Progenitor cell of endocrine pancreas (in vitro differentiated cells): ENCODE data around the gene TMEM45A. TPM values are rescaled to one million over a fixed set of nuclear protein-coding genes. Genes with fewer than 3 reads are reported as not detected.

Source experiments
- DNase-seq: peaks from one replicate; pipeline ENCODE4 v3.0.0; 2021; ENCODE audit warnings: low spot score; ENCODE audit not compliant: unreplicated experiment
- H3K27ac Mint-ChIP-seq: 2 replicates; pipeline ENCODE4 v1.8.0; 2021; ENCODE audit warnings: mild to moderate bottlenecking, moderate library complexity, mixed read lengths
- H3K27me3 Mint-ChIP-seq: 2 replicates; pipeline ENCODE4 v1.8.0; 2021; ENCODE audit warnings: mixed read lengths
- H3K36me3 Mint-ChIP-seq: 2 replicates; pipeline ENCODE4 v1.8.0; 2022; ENCODE audit warnings: mixed read lengths; ENCODE audit not compliant: insufficient read depth
- H3K4me1 Mint-ChIP-seq: 2 replicates; pipeline ENCODE4 v1.8.0; 2021; ENCODE audit warnings: low read depth, mixed read lengths
- H3K4me3 Mint-ChIP-seq: 2 replicates; pipeline ENCODE4 v1.8.0; 2021; ENCODE audit warnings: low read depth, mild to moderate bottlenecking, moderate library complexity, mixed read lengths
- H3K9me3 Mint-ChIP-seq: 2 replicates; pipeline ENCODE4 v1.8.0; 2021; ENCODE audit warnings: low read depth, mixed read lengths
- total RNA-seq: library from RNA; stranded (reverse); gene quantifications from 2 replicates; pipeline ENCODE4 v1.2.1, GENCODE V29; 2021
- TF ChIP-seq, protein P1 (sequence below): fragments of 200-600 bp; sonication (generic); IDR thresholded peaks from one replicate; pipeline ENCODE4 v1.5.0; 2021; ENCODE audit warnings: antibody characterized with exemption, mild to moderate bottlenecking; ENCODE audit not compliant: unreplicated experiment

The TMEM45A gene
- total RNA-seq, 1 donor from 2014 or later = 13.6 TPM

GRCh38 chr3:100454677-100455076 lies 37.7 kb upstream of the TMEM45A start:
- Mint-ChIP-seq H3K27ac (no peak overlapping the region), H3K27me3 (no peaks in the 10 kb centered on the region), H3K4me1 (peaks cover 17% of the 10 kb centered on the region), H3K4me3 (no peak overlapping the region), H3K9me3 (no peaks in the 10 kb centered on the region), H3K36me3 (peaks cover 4% of the 10 kb centered on the region)
- TF ChIP-seq, protein P1, sequence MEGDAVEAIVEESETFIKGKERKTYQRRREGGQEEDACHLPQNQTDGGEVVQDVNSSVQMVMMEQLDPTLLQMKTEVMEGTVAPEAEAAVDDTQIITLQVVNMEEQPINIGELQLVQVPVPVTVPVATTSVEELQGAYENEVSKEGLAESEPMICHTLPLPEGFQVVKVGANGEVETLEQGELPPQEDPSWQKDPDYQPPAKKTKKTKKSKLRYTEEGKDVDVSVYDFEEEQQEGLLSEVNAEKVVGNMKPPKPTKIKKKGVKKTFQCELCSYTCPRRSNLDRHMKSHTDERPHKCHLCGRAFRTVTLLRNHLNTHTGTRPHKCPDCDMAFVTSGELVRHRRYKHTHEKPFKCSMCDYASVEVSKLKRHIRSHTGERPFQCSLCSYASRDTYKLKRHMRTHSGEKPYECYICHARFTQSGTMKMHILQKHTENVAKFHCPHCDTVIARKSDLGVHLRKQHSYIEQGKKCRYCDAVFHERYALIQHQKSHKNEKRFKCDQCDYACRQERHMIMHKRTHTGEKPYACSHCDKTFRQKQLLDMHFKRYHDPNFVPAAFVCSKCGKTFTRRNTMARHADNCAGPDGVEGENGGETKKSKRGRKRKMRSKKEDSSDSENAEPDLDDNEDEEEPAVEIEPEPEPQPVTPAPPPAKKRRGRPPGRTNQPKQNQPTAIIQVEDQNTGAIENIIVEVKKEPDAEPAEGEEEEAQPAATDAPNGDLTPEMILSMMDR = no peak
- no peak for DNase-seq

DNA sequence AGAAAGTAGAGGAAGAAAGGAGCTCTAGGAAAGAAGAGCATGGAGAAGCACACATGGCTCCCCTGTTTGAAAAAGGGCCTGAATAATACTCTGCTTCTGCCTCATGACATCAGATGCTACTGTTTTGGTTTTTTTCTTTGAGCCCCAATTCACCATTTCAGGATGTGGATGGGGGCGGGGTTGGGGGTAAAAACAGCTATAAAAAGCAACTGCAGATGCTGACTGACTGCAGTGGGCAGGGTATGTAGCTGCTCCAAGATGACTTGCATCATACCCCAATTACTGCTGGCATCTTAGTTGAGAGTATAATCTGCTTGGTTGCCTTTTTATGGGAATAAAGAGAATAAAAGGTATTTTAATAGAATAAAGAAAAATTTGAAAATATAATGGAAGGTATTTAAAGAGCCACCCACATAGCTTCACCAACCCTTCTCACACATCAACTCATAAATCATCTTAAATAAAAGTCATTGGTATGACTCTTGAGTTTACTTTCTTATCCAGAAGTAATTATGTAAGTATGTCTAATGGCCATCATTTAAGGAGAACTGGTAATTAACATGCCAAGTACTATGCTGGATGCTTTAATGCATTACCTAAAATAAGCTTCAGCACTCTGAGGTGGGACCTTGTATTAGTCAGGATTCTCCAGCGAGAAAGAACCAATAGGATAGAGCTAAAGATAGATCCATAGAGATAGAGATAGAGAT lies 36.4 kb upstream of the TMEM45A start:
- no peak overlapping the region for H3K27ac Mint-ChIP-seq
- H3K9me3 Mint-ChIP-seq = no peaks in the 10 kb centered on the region
- TF ChIP-seq, protein P1 = no peak
- peaks cover 15% of the 10 kb centered on the region for H3K4me1 Mint-ChIP-seq
- no peak overlapping the region for H3K4me3 Mint-ChIP-seq
- peaks cover under 1% of the 10 kb centered on the region for H3K27me3 Mint-ChIP-seq
- DNase-seq = no peak
- H3K36me3 Mint-ChIP-seq = peaks cover 4% of the 10 kb centered on the region

GRCh38 chr3:100456745-100457144 lies 35.7 kb upstream of the TMEM45A start:
- Mint-ChIP-seq H3K4me3 (no peak overlapping the region), H3K27me3 (peaks cover 4% of the 10 kb centered on the region), H3K27ac (no peak overlapping the region), H3K9me3 (no peaks in the 10 kb centered on the region), H3K4me1 (peaks cover 11% of the 10 kb centered on the region), H3K36me3 (peaks cover 4% of the 10 kb centered on the region)
- no peak for DNase-seq
- TF ChIP-seq, protein P1 = no peak

GRCh38 chr3:100457811-100458210 lies 34.6 kb upstream of the TMEM45A start:
- H3K4me1 Mint-ChIP-seq = peaks cover 11% of the 10 kb centered on the region
- peaks cover 2% of the 10 kb centered on the region for H3K36me3 Mint-ChIP-seq
- no peak overlapping the region for H3K4me3 Mint-ChIP-seq
- DNase-seq = no peak
- no peaks in the 10 kb centered on the region for H3K9me3 Mint-ChIP-seq
- peaks cover 4% of the 10 kb centered on the region for H3K27me3 Mint-ChIP-seq
- TF ChIP-seq, protein P1 = no peak
- H3K27ac Mint-ChIP-seq = no peak overlapping the region

DNA sequence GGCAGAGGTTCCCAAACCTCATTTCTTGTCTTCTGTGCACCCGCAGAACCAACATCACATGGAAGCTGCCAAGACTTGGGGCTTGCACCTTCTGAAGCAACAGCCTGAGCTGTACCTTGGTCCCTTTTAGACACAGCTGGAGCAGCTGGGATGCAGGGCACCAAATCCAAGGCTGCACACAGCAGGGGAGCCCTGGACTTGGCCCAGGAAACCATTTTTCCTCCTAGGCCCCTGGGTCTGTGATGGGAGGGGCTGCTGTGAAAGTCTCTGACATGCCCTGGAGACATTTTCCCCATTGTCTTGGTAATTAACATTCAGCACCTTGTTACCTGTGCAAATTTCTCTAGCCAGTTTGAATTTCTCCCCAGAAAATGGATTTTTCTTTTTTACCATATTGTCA lies 33.6 kb upstream of the TMEM45A start:
- no peaks in the 10 kb centered on the region for H3K36me3 Mint-ChIP-seq
- H3K4me3 Mint-ChIP-seq = no peak overlapping the region
- peaks cover 4% of the 10 kb centered on the region for H3K27me3 Mint-ChIP-seq
- H3K9me3 Mint-ChIP-seq = no peaks in the 10 kb centered on the region
- H3K27ac Mint-ChIP-seq = no peak overlapping the region
- no peak for DNase-seq
- TF ChIP-seq, protein P1 = no peak
- H3K4me1 Mint-ChIP-seq = peaks cover 9% of the 10 kb centered on the region
